GM12875 (cell line): ENCODE data around the gene REPS2.
A peak's percentile ranks its signal among the peaks of the same experiment; 100 is the strongest.

Experiments used
- H3K4me3 ChIP-seq: one replicate; pipeline ENCODE4 v1.5.1; 2011; ENCODE audit warnings: low read depth, low read length, control low read depth
- TF ChIP-seq, protein P1 (sequence below): IDR thresholded peaks from 2 replicates; pipeline ENCODE4 v1.5.1; 2011; ENCODE audit warnings: low read depth, mild to moderate bottlenecking, control low read depth, inconsistent platforms, low read length, moderate library complexity, borderline replicate concordance; ENCODE audit not compliant: insufficient read depth

REPS2 gene

DNA sequence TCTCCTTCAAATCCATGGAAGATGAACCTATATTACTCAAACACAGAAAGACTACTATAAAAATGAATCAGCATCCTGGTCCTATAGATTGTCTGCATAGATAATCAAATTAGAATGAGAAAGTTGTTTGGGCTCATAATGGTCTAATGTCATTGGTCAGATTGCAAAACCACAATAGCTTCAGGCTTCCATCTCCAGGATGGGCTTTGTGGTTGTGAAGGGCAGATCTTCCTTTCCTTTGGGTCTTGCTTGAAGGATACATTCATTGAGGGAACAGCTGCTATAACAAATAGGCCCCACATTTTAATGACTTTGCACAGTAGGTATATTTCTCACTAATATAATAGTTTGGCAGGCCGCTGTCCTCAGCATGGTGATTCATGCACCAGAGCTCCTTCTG, 94.3 kb downstream of the REPS2 start:
- no peak overlapping the region for H3K4me3 ChIP-seq
- TF ChIP-seq, protein P1, sequence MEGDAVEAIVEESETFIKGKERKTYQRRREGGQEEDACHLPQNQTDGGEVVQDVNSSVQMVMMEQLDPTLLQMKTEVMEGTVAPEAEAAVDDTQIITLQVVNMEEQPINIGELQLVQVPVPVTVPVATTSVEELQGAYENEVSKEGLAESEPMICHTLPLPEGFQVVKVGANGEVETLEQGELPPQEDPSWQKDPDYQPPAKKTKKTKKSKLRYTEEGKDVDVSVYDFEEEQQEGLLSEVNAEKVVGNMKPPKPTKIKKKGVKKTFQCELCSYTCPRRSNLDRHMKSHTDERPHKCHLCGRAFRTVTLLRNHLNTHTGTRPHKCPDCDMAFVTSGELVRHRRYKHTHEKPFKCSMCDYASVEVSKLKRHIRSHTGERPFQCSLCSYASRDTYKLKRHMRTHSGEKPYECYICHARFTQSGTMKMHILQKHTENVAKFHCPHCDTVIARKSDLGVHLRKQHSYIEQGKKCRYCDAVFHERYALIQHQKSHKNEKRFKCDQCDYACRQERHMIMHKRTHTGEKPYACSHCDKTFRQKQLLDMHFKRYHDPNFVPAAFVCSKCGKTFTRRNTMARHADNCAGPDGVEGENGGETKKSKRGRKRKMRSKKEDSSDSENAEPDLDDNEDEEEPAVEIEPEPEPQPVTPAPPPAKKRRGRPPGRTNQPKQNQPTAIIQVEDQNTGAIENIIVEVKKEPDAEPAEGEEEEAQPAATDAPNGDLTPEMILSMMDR, result no peak

GRCh38 chrX:17042037-17042436, 95.6 kb downstream of the REPS2 start:
- no peak overlapping the region for H3K4me3 ChIP-seq
- TF ChIP-seq, protein P1, result no peak

DNA sequence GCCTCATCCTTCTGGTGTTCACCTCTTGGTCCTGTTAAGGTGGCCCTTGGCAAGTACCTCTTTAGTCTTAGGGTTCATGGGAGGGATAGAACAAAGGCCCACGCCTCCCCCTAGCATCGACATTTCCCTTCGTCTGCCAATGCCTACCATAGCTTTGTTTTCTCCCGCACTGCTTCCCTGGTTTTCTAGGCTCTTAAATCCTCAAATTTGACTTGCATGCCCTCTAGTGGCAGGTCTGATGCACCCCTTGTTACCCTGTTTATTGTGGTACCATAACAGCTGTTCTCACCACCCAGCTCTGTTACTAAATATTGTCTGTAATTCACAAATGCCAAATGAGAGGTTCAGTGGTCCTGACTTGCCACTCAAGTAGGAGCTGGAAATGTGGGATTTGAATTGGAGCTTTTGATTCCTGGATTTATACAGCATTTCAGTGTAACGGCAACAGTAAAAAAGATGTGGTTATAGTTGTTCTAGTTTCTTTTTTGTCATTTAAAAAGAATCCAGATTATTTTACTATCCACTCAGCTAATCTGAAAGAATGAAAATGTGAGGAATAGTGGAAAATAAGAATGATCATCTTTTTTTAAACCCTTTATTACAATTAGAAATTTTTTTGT, 100.1 kb downstream of the REPS2 start:
- no peak overlapping the region for H3K4me3 ChIP-seq
- TF ChIP-seq, protein P1, result peak; percentile 76; the same call in 1 of the 2 replicates

- no peak overlapping the region for H3K4me3 ChIP-seq
- TF ChIP-seq, protein P1, result no peak
Observed at GRCh38 chrX:17047224-17047623, 100.8 kb downstream of the REPS2 start.

- TF ChIP-seq, protein P1, result no peak
- H3K4me3 ChIP-seq, result no peak overlapping the region
Observed at GRCh38 chrX:17052210-17052609, 105.8 kb downstream of the REPS2 start.

DNA sequence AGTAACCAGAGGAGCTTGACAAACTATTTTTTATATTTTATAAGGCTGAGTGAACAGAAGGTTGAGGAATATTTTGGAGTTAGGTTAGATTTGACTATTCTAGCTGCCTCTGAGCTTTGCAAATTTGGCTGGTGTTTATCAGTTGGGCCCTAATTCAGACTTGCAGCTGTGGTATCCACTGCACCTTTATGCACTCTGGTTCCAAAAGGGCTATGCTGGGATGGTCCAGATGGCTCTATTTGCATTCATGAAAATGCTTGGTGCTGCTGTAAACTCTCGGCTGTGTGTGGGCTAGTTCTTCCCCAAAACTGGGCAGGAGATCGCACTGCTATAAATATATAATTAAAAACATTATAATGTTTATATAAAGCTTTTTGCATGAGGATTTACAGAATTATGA, 106.3 kb downstream of the REPS2 start:
- TF ChIP-seq, protein P1, result no peak
- H3K4me3 ChIP-seq, result no peak overlapping the region

DNA sequence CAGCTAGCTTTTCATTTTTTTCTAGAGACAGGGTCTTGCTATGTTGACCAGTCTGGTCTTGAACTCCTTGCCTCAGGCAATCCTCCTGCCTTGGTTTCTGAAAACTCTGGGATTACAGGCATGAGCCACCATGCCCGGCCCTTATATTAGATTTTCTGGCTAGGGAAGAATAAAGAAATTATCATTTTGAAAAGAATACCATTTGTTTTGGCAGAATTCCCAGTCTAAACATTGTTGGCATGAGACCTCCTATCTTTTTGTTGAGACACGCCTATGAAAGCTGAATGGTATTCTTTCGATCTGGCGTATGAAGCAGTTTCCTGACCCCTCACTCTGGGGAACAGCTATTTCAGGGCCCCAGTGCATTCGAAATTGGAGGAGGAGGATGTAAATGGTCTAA, 107.0 kb downstream of the REPS2 start:
- TF ChIP-seq, protein P1, result no peak
- no peak overlapping the region for H3K4me3 ChIP-seq
